ENCODE measurements around the gene PARN.

Gene PARN

DNA sequence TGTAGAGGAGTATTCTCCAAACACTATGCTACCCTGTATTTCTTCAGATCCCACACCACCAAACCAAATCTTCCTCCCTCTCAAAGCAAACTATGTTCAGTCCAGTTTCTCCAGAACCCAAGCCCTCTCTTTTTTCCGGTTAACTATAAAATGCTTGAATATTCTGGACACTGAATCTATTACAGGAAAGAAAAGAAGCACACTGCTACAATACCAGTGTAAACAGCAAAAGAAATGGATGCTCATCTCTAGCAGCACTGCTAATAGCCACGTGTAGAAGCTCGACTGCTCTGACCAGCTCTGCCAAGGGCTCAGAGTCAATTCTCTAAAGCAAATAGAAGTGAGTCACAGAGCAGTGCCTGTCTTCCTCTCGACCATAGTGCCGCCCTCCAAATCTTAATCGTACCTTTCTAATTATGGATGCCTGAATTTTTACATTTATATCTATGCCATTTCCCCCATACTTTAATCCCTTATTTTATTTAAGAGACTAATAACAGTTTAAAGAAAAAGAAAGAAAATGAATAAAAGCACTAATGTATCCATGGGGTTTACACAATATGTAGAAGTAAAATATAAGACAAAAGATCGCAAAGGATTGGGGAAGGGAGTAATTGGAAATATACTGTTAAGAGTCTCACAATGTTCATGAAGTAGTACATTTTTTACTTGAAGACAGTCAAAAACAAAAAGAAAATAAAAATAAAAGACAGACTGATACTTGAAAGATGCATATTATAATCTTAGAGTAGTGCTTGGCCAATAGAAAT is 154.5 kb downstream of the PARN start:
- no peak for DNase-seq

DNA sequence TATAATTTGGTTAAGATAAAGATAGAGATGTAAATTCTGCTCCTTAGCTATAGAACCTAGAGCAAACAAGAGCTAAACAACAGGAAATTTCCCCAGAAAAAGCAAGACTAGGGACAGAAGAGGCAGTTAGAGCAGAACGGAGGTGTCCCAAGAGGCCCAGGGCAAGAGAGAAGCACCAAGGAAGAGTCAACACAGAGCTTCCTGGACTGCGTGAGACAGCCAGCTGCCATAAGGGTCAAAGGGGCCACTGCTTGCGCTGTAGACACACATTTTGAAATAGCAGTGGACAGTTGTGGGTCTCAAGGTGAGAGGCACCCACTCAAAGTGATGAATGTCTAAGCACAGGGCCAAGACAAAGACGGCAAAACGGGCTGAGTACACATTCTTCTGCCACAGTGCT is 156.6 kb downstream of the PARN start:
- no peak for DNase-seq

DNA sequence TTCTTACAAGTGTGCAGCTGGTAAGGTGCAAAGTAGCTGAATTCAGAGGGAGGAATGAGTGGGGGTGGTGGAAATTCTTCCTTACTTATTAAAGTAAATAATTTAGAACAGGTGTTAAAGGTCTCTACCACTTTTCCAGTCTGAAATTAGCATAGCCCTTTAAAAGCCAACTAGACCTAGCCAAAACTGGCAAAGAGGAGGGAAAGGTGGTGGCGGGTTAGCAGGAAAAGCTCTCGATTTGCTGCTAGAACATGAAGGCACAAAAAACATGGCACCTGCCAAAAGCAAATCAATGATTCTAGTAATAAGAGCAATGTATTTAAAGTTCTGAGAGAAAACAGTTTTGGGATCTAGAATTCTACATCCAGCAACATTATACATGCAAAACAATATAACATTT is 157.7 kb downstream of the PARN start:
- DNase-seq = no peak

DNA sequence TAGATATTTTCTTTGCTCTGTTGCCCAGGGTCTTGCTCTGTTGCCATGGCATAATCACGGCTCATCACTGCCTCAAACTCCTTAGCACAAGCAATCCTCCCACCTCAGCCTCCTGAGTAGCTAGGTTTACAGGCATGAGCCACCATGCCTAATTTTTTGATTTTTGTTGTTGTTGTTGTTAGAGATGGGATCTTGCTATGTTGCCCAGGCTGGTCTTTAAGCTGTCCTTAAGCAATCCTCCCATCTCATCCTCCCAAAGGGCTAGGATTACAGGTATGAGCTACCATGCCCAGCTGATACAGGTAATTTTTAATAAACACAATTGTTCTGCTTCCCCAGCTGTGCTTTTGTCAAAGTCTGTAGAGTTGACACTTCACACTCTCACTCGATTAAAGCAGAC is 159.3 kb downstream of the PARN start:
- no peak for DNase-seq

DNA sequence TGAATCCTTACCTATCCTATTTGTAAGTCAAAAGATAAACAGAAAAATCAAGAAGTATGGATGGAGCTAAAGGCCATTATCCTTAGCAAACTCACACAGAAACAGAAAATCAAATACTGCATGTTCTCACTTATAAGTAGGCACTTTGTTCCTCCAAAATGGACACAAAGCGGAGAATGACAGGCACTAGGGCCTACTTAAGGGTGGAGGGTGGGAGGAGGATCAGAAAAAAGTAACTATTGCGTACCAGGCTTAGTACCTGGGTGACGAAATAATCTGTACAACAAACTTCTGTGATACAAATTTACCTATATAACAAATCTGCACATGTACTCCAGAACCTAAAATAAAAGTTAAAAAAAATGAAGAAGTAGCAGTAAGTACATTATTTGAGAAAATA is 164.3 kb downstream of the PARN start:
- DNase-seq = no peak

- no peak for DNase-seq
Observed at GRCh38 chr16:14464796-14465195, 165.3 kb downstream of the PARN start.

- no peak for DNase-seq
Observed at GRCh38 chr16:14464192-14464591, 165.9 kb downstream of the PARN start.

- DNase-seq = no peak
Observed at GRCh38 chr16:14462811-14463210, 167.2 kb downstream of the PARN start.

DNA sequence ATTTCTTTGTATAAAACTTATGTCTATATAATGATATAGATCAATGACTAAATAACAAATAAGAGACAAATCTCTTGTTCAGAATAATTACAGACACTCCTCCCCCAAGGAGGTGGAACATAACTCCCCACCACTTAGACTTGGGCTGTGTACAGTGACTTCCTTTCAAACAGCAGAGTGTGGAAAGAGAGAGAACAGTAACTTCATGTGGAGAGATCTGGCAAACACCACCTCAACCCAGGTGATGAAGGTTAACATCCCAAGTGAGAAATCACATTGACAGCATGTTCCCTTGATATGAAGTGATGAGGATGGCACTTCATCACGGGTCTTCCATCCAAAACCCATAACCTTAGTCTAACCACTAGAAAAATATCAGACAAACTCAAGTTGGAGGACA is 169.3 kb downstream of the PARN start:
- no peak for DNase-seq

DNA sequence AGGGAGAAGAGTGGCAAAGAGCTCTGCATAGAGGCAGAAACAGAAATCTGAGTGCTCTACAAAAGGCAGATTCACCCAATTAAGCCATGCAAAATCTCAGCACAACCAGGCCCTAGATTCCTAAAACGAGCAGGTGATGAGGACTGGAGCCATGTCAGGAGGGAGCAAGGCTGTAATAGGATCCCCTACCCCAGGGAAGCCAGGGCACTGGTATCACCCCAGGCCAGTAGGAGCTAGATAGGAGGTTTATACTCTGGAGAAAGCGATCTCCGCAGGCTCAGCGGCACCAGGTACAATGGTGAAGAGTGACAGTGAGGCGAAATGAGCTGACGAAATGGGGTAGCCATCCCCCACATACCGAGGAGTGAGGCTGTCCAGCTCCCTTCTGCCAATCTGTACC is 171.5 kb downstream of the PARN start:
- DNase-seq = no peak

DNA sequence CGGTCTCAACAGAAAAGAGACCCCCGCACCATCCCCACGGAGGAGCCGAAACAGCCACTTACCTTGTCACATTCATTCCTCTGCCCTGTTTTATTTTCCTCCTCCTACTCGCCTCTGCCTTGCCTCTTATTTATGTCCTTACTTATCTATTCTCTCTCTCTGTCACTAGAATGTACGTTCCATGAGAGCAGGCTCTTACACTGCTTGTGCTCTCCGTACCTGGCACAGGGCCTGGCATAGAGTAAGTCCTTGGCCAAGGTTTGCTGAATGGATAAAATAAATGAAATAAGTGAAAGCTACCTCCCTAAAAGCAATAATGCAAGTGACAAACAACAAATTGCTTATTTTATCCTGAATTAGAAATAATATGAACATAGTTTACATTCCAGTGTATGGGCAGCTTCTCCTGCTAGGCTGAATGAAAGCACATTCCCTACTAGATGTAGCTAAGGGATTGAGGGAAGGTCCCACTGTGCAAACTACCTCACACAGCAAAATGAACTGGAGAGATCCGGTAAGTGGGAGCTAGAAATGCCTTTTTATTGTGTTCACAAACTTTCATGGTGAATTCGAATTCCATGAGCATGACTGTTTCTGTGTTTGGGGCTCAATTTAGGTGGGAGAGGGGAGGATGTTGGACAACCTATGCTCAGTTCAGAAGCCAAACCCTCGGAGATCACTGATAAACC is 173.1 kb downstream of the PARN start:
- DNase-seq = no peak

DNA sequence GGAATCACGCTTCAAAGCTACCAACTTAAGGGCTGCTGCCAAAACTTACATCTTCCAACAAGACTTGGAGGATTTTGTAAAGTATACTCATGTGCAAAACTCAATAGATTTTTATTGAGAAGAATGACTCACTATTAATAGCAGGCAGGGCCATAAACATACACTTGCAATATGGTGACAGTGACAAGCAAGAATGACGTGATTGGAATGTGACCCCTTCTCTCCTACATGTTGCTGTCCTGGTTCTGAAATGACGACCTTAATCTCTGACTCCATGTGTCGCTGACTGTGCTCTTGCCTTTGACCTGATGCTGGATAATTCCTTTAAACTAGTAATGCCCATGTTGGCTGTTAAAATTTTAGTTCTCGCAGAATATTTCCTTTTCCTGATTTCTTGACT is 174.5 kb downstream of the PARN start:
- DNase-seq = no peak

DNA sequence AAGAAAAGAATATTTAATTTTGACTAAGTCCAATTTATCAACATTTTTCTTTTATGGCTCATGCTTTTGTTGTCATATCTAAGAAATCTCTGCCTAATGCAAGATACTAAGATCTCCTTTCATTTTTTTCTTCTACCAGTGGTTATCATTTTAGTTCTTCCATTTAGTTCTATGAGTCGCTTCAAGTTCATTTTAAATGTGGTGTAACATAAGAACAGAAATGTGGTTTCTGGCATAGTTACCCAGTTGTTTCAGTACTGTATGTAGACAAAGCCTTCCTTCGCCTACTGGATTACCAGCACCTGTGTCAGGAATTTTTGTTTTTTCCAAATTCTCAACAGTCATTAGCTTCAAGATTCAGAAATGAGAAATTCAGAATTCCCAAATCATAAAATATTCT is 175.7 kb downstream of the PARN start:
- DNase-seq = no peak

DNA sequence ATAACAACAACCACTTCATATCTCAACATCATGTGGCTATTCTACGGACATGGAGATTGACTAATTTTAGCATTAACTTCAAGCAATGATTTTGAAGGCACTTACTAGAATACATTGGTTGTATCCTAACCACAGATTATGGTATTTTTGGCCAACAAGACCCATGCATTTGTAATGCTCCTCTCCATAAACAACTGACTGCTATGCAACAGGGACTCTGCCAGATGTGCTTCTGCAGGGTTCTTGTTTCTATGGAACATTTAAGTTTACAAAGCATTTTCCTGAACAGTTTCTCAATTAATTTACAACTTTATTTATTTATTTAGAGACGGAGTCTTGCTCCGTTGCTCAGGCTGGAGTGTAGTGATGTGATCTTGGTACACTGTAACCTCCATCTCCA is 178.0 kb downstream of the PARN start:
- no peak for DNase-seq

DNA sequence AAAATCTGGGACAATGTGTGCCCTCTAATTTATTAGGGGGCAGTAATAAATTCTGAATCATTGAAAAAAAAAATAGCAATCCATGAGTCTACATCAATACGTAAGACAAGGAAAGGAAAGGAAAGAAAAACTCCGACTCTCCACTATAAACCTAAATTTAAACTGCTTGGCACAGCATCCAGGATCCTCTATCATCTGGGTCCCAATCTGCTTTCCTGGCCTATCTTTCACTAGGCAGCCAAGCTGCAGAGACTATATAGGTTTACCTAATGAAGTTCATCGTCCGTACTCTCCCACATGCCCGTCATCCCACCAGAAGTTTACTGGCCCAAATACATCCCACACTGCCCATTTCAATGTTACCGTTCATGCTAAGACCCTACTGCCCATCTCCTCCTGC is 179.2 kb downstream of the PARN start:
- no peak for DNase-seq

DNA sequence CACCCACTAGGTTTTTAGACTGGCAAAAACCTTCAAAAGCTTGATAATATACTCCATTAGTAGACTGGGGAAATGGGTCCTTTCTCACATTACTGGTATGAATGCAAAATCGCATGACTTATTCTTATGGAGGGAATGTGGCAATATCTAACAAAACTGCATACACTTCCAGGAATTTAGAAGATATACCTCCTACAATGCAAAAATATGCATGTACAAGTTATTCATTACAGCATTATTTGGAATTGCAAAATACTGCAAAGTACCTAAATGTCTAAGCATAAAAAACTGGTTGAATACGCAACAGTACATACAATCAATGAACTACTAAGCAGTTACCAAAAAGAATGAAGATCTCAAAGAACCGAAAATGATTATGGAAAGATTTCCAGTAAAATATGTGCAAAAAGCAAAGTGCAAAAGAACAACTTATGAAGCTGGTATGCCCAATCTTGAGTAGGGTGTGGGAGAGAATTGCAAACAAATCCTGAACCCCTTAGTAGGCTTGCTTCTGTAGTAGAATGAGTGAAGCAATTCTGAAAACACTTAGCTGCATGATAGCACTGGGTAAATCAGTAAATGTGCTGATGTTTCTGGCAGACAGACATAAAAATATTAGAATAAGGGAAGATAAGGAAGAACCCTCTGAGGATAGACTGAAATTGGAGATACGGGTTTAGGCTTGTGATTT is 180.1 kb downstream of the PARN start:
- DNase-seq = no peak

GRCh38 chr16:14449334-14449733 is 180.7 kb downstream of the PARN start:
- no peak for DNase-seq

DNA sequence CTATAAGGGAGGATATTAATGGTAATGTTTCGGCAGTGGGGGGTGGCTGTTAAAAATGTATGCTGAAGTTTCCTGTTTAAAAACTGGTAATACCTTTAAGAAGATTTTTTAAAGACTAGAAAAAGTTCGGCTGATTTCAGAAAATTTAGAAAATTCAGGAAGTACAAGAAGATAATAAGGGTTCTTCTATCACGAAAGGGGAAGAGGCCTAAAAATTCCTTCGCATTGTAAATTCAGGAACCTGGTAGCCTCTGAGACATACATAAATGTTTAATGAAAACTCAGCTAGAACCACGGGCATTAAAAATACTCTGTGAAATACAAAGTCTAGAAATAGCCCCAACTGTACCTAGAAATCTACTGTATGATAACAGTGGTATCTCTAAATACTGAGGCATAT is 181.2 kb downstream of the PARN start:
- no peak for DNase-seq

GRCh38 chr16:14447783-14448182 is 182.3 kb downstream of the PARN start:
- no peak for DNase-seq

GRCh38 chr16:14446796-14447195 is 183.3 kb downstream of the PARN start:
- DNase-seq = no peak

- DNase-seq = peak in 2 of 56 donors; percentile 5 to 9
Observed at GRCh38 chr16:14445937-14446715, 183.9 kb downstream of the PARN start.
